Ovary (tissue), 9 donors: ENCODE data around the gene SH3PXD2A. TPM values are rescaled to one million over a fixed set of nuclear protein-coding genes. Genes with fewer than 3 reads are reported as not detected.

Experiments used
- DNase-seq, 5 donors: peaks; one replicate each; pipeline ENCODE4 v3.0.0-alpha.2; 2019 to 2020
- H3K27ac ChIP-seq, 2 donors: fragments of 200-600 bp; one replicate each; pipeline versions ENCODE4 v1.5.1 to v1.8.0; 2019 to 2022
- H3K27me3 ChIP-seq: fragments of 200-600 bp; one replicate; pipeline ENCODE4 v1.8.0; 2022
- H3K36me3 ChIP-seq: fragments of 200-600 bp; sonication (generic); one replicate; pipeline ENCODE4 v1.5.1; 2019
- H3K4me1 ChIP-seq: one replicate; pipeline ENCODE4 v1.8.1; 2013; ENCODE audit warnings: mild to moderate bottlenecking, moderate library complexity; ENCODE audit not compliant: insufficient read depth
- H3K4me3 ChIP-seq: fragments of 200-600 bp; sonication (generic); one replicate; pipeline ENCODE4 v1.5.1; 2017
- H3K9me3 ChIP-seq, 2 donors: fragments of 200-600 bp in 1 of 2; sonication (generic) in 1 of 2; one replicate each; pipeline versions ENCODE4 v1.5.1 to v1.8.1; 2013 to 2019; ENCODE audit warnings: mild to moderate bottlenecking in 1 of 2, moderate library complexity in 1 of 2
- EP300 ChIP-seq: sonication (generic); formaldehyde crosslinking; IDR thresholded peaks from one replicate; pipeline ENCODE4 v1.6.1; 2017; ENCODE audit warnings: antibody characterized with exemption
- POLR2A ChIP-seq: fragments of 450-650 bp; IDR thresholded peaks from one replicate; pipeline ENCODE4 v1.6.1; 2017; ENCODE audit warnings: antibody characterized with exemption, mild to moderate bottlenecking, moderate library complexity
- WGBS, 3 donors: extraction: QIAGEN DNeasy Blood & Tissue Kit in 1 of 3; methylation state at CpG; one replicate each; pipeline versions ENCODE4 v1.1.5 to v1.1.7; 2013 to 2017; 5-methylcytosine and 5-hydroxymethylcytosine counted together
- intact Hi-C, 4 donors: fragments of 100-400 bp; cut with DNase I; formaldehyde crosslinking; loops; one replicate each; pipeline versions ENCODE4 v1.11.0 to v1.15.1; 2022 to 2023
- polyA plus RNA-seq, 2 donors: library from polyadenylated mRNA; stranded (reverse); fragments of 200-250 nt in 1 of 2; fragments of 350-450 nt in 1 of 2; fragmentation: Illumina TruSeq in 1 of 2; extraction: RNeasy Lipid Tissue Mini Kit (QIAGEN cat#74804) in 1 of 2; gene quantifications; one replicate each; pipeline ENCODE4 v1.2.3, GENCODE V29; 2013 to 2014
- total RNA-seq, 7 donors: library from RNA; depleted of rRNA in 2 of 7; stranded (reverse); fragments of >200 nt in 2 of 7; fragmentation: NEBNext Ultra II Directional in 3 of 7; extraction: Animal tissue kit (Norgen Biotek cat#: 25700) in 3 of 7; gene quantifications; one replicate each; pipeline versions ENCODE4 v1.1.0 to v1.2.4, GENCODE V29; 2016 to 2023
- TF ChIP-seq, protein P1 (sequence below), 3 donors: fragments of 450-650 bp in 2 of 3; fragments of 200-600 bp in 1 of 3; IDR thresholded peaks; one replicate each; pipeline versions ENCODE4 v1.5.1 to v1.8.0; 2016 to 2022; ENCODE audit warnings: antibody characterized with exemption in 3 of 3, mild to moderate bottlenecking in 1 of 3
- donor health status: DM: no; HTN: no; CAD: no; lungs with moderate emphysema.
- donor health status: DM: no; HTN: no; CAD: no.
- donor health status: Bipolar disorder and iron deficiency.
- donor health status: DM: yes; HTN: yes; CAD: no.
- donor health status: DM: no; HTN: no; CAD: no.
- donor health status: DM: yes; HTN: yes; CAD: no.

Gene SH3PXD2A
- total and polyA plus RNA-seq, 9 donors: 15.3 to 82.9 (median 52.2) TPM

DNA sequence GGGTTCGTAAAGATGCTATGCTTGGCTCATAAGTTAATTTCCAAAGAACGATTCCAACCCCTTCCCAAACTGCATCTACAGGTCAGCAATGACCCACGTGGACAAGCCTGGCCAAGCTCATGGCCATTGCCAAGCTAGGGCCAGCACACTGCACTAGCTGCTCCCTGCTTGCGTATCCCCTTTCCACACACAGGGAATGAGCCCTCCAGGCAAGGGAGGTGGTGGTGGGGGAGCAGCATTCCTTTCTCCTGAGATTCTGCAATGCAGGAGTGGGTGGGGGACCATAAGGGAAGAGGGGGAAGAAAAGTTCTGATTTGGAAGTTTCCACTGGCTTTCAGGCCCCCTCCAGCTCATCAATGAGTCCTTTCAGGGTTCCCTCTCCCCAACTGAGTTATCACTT, 56.0 kb downstream of the SH3PXD2A start:
- TF ChIP-seq, protein P1, sequence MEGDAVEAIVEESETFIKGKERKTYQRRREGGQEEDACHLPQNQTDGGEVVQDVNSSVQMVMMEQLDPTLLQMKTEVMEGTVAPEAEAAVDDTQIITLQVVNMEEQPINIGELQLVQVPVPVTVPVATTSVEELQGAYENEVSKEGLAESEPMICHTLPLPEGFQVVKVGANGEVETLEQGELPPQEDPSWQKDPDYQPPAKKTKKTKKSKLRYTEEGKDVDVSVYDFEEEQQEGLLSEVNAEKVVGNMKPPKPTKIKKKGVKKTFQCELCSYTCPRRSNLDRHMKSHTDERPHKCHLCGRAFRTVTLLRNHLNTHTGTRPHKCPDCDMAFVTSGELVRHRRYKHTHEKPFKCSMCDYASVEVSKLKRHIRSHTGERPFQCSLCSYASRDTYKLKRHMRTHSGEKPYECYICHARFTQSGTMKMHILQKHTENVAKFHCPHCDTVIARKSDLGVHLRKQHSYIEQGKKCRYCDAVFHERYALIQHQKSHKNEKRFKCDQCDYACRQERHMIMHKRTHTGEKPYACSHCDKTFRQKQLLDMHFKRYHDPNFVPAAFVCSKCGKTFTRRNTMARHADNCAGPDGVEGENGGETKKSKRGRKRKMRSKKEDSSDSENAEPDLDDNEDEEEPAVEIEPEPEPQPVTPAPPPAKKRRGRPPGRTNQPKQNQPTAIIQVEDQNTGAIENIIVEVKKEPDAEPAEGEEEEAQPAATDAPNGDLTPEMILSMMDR (IDR thresholded peaks at IDR 0.05): no peak
- TF ChIP-seq POLR2A: no peak
- WGBS, 3 donors: 96 to 98% (median 96%) methylated on average over 4 of the region's 4 CpGs
- Histone ChIP-seq H3K27ac (no peak overlapping the region), H3K4me3 (no peak overlapping the region), H3K27me3 (no peaks in the 10 kb centered on the region), H3K36me3 (no peaks in the 10 kb centered on the region), H3K9me3 (no peaks in the 10 kb centered on the region), H3K4me1 (no peaks in the 10 kb centered on the region)
- intact Hi-C loops: no loop called here
- DNase-seq: no peak

DNA sequence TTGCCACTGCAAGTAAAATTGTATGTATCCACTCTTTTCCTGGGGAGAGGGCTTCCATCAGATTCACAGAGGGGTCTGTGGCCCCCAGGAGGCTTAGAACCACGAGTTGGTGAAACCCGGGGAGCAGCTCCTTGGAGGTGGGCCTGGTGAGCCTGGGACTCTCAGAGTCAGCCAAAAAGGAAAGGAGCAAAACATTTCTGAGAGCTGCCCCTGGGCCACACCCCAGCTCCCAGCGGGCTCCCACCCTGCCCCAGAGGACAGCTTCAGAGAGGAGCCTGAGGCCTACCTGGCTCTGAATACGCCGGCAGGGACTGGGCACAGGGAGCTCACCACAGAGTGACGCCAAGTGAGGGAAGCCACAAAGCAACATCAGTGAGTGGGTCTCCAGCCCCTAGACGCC, 56.9 kb downstream of the SH3PXD2A start:
- Histone ChIP-seq H3K4me3 (no peak overlapping the region), H3K27me3 (no peaks in the 10 kb centered on the region), H3K36me3 (no peaks in the 10 kb centered on the region), H3K27ac (no peak overlapping the region), H3K4me1 (no peaks in the 10 kb centered on the region), H3K9me3 (no peaks in the 10 kb centered on the region)
- 97% methylated on average over 7 of the region's 7 CpGs for WGBS, 3 donors
- intact Hi-C loops: no loop called here
- DNase-seq: no peak
- TF ChIP-seq, protein P1 (IDR thresholded peaks at IDR 0.05): no peak
- TF ChIP-seq POLR2A (no peak), EP300 (no peak)

DNA sequence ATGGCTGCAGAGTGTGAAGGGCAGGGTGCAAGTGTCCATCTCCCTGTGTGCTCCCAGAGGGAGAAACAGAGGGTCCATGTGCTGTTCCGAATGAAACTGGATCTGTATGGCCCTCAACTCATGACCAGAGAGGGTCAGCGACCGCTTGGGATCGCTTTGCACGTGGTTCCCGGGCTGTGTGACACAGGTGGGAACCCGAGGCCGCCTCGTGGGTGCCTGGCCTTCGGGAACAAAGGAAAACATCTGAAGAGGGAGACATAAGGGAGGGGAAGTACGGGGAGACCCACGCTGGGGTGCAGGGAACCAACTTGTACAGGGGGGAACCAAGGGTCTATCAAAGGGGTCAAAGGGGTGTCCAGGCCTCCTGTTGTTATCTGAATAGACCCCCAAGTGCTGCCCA, 57.5 kb downstream of the SH3PXD2A start:
- H3K4me1 ChIP-seq: no peaks in the 10 kb centered on the region
- H3K27ac ChIP-seq: no peak overlapping the region
- no peaks in the 10 kb centered on the region for H3K9me3 ChIP-seq
- intact Hi-C loops: no loop called here
- H3K27me3 ChIP-seq: no peaks in the 10 kb centered on the region
- 91 to 92% (median 92%) methylated on average over 12 of the region's 12 CpGs for WGBS, 3 donors
- H3K4me3 ChIP-seq: no peak overlapping the region
- no peak for DNase-seq
- TF ChIP-seq POLR2A (no peak), EP300 (no peak)
- TF ChIP-seq, protein P1 (IDR thresholded peaks at IDR 0.05): no peak
- no peaks in the 10 kb centered on the region for H3K36me3 ChIP-seq

DNA sequence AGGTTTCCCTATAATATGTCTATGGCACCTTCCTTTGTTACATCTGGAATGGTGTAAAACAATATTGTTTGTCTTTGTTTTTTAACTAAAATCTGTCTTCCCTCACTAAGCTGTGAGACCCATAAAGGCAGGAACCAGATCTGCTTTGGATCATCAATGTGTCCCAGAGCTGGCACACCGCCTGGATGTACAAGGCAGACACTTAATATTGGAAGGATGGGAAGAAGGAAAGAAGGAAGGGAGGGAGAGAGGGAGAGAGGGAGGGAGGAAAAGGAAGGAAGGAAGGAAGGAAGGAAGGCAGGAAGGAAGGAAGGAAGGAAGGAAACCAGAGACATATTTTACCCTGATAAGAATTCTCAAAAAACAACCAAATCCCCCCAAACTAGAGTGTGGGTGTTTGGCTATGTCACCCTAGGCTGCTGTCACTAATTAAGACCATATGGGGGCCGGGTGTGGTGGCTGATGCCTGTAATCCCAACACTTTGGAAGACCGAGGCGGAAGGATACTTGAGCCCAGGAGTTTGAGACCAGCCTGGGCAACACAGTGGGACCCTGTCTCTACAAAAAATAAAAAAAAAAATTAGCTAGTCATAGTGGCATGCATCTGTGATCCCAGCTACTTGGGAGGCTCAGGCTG, 59.6 kb downstream of the SH3PXD2A start:
- no peaks in the 10 kb centered on the region for H3K27me3 ChIP-seq
- intact Hi-C loops: no loop called here
- no peak overlapping the region for H3K27ac ChIP-seq
- no peaks in the 10 kb centered on the region for H3K36me3 ChIP-seq
- no peak overlapping the region for H3K4me3 ChIP-seq
- no peaks in the 10 kb centered on the region for H3K9me3 ChIP-seq
- TF ChIP-seq EP300 (no peak), POLR2A (no peak)
- TF ChIP-seq, protein P1 (IDR thresholded peaks at IDR 0.05): no peak
- no peaks in the 10 kb centered on the region for H3K4me1 ChIP-seq
- 77 to 91% (median 89%) methylated on average over 4 of the region's 4 CpGs for WGBS, 3 donors
- no peak for DNase-seq
